ENCODE results near the gene DTX3.

The DTX3 gene

DNA sequence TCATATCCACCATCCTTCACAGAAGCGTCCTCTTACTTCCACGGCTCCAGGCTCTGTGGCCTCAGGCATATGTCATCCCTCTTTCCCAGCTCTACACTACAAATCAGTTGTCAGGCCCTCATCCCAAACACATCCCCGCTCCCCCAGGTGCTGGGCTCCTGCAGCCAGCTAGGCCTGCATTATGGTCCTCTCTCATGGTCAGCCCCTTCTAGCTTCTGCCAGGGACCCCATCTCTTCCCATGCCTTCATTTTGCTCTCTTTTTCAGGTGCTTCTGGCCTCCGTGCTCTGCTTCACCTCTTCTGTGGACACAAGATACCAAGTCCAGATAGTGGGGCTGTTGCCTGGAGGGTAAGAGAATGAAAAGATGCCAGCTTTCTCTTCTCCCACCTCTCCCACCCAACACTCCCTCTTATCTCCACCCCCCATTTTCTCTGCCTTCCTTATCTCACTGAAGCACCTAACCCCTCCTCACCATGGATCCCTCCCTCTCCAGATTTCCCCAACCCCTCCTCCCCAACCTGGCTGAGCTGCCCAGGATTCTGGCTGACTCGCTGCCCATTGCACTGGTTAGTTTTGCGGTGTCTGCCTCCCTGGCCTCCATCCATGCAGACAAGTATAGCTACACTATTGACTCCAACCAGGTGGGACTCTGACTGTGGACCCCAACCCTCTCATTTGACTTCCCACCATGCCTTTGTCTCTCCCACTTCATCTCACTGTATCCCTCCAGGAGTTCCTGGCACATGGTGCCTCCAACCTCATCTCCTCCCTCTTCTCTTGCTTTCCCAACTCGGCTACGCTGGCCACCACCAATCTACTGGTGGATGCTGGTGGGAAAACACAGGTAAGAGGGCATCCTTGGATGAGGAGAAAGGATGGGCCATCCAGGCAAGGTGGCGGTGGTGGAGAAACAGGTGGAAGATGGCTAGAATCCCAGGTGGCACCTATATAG lies 17.9 kb downstream of the DTX3 start:
- H3K9me3 ChIP-seq (ENCODE audit: control insufficient read depth, insufficient read depth, low read depth, low read length) = no peaks in the 10 kb centered on the region
- CTCF ChIA-PET = interaction anchor here (0.6 to 4.5 kb wide), 18 partner anchors 8 to 159 kb away, joined by 3 to 113 read pairs (median 4); partner anchors contain the start of genes B4GALNT1, CYP27B1, DCTN2 and DTX3
- POLR2A ChIA-PET = no interaction called here

DNA sequence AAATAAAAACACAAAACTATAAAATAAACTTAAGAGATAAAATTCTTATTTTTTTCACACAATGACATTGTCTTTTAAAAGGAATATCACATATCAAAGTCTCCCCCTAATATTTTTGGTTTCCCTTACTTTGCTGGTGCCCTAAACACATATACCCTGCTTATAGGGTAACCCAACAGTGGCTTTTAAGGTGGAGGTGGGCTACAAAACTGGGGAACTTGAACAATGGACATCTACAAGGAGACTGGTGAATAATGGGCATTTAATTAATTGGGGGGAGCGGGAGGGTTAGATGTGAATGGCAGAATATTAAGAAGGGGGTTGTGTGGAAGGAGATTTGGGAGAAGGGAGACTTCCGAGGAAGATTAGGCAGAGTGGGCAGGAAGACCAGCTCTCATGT lies 18.8 kb downstream of the DTX3 start:
- Histone ChIP-seq H3K4me1 (ENCODE audit: control insufficient read depth, insufficient read depth, low read length) (no peaks in the 10 kb centered on the region), H3K9me3 (ENCODE audit: control insufficient read depth, insufficient read depth, low read depth, low read length) (no peaks in the 10 kb centered on the region), H3K4me3 (ENCODE audit: low read depth, low read length) (no peak overlapping the region), H3K36me3 (ENCODE audit: control insufficient read depth in 2 of 2, insufficient read depth in 1 of 2, low read length in 2 of 2) (peaks cover 0 to 49% of the 10 kb centered on the region in 2 experiments; a peak in 1 of 3 replicates), H3K27ac (ENCODE audit: extremely low read depth, low read depth, low read length) (no peak overlapping the region)
- ChIA-PET CTCF (interaction anchor here (0.9 to 1.5 kb wide), 3 partner anchors 10 to 64 kb away, joined by 3 to 5 read pairs (median 4); no protein-coding TSS in a partner anchor), POLR2A (no interaction called here)
- TF ChIP-seq GFI1B (tag by site-specific recombination; IDR thresholded peaks at IDR 0.05) (no peak), ZNF266 (tag by site-specific recombination; IDR thresholded peaks at IDR 0.05; ENCODE audit: low read depth) (no peak), YY1 (tag by site-specific recombination; IDR thresholded peaks at IDR 0.05) (no peak), ZNF433 (tag by site-specific recombination; IDR thresholded peaks at IDR 0.05; ENCODE audit: low read depth) (no peak), ZNF37A (tag by site-specific recombination; IDR thresholded peaks at IDR 0.05) (no peak), ZNF501 (tag by site-specific recombination; IDR thresholded peaks at IDR 0.05) (no peak), ZNF335 (tag by site-specific recombination; conservative IDR thresholded peaks at IDR 0.05) (no peak), ZNF658 (tag by site-specific recombination; IDR thresholded peaks at IDR 0.05) (no peak), BCL11A (tag by site-specific recombination; IDR thresholded peaks at IDR 0.05; ENCODE audit: low read depth) (no peak), ZNF423 (tag by site-specific recombination; IDR thresholded peaks at IDR 0.05) (no peak), ZNF202 (tag by site-specific recombination; IDR thresholded peaks at IDR 0.05; ENCODE audit: borderline replicate concordance) (no peak), ZNF660 (tag by site-specific recombination; IDR thresholded peaks at IDR 0.05) (no peak)
- TF ChIP-seq, protein P1, sequence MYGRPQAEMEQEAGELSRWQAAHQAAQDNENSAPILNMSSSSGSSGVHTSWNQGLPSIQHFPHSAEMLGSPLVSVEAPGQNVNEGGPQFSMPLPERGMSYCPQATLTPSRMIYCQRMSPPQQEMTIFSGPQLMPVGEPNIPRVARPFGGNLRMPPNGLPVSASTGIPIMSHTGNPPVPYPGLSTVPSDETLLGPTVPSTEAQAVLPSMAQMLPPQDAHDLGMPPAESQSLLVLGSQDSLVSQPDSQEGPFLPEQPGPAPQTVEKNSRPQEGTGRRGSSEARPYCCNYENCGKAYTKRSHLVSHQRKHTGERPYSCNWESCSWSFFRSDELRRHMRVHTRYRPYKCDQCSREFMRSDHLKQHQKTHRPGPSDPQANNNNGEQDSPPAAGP (tag by site-specific recombination; IDR thresholded peaks at IDR 0.05) = no peak
- TF ChIP-seq, protein P2, sequence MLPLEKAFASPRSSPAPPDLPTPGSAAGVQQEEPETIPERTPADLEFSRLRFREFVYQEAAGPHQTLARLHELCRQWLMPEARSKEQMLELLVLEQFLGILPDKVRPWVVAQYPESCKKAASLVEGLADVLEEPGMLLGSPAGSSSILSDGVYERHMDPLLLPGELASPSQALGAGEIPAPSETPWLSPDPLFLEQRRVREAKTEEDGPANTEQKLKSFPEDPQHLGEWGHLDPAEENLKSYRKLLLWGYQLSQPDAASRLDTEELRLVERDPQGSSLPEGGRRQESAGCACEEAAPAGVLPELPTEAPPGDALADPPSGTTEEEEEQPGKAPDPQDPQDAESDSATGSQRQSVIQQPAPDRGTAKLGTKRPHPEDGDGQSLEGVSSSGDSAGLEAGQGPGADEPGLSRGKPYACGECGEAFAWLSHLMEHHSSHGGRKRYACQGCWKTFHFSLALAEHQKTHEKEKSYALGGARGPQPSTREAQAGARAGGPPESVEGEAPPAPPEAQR (tag by site-specific recombination; IDR thresholded peaks at IDR 0.05) = no peak
- TF ChIP-seq, protein P3, sequence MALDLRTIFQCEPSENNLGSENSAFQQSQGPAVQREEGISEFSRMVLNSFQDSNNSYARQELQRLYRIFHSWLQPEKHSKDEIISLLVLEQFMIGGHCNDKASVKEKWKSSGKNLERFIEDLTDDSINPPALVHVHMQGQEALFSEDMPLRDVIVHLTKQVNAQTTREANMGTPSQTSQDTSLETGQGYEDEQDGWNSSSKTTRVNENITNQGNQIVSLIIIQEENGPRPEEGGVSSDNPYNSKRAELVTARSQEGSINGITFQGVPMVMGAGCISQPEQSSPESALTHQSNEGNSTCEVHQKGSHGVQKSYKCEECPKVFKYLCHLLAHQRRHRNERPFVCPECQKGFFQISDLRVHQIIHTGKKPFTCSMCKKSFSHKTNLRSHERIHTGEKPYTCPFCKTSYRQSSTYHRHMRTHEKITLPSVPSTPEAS (tag by site-specific recombination; IDR thresholded peaks at IDR 0.05) = no peak

More for the DNA sequence above, 17.9 kb downstream of the DTX3 start:
- Histone ChIP-seq H3K4me3 (ENCODE audit: low read depth, low read length) (no peak overlapping the region), H3K27ac (ENCODE audit: extremely low read depth, low read depth, low read length) (no peak overlapping the region), H3K4me1 (ENCODE audit: control insufficient read depth, insufficient read depth, low read length) (no peaks in the 10 kb centered on the region), H3K36me3 (ENCODE audit: control insufficient read depth in 2 of 2, insufficient read depth in 1 of 2, low read length in 2 of 2) (peaks cover 0 to 44% of the 10 kb centered on the region in 2 experiments; a peak in 1 of 3 replicates)
- TF ChIP-seq, protein P4, sequence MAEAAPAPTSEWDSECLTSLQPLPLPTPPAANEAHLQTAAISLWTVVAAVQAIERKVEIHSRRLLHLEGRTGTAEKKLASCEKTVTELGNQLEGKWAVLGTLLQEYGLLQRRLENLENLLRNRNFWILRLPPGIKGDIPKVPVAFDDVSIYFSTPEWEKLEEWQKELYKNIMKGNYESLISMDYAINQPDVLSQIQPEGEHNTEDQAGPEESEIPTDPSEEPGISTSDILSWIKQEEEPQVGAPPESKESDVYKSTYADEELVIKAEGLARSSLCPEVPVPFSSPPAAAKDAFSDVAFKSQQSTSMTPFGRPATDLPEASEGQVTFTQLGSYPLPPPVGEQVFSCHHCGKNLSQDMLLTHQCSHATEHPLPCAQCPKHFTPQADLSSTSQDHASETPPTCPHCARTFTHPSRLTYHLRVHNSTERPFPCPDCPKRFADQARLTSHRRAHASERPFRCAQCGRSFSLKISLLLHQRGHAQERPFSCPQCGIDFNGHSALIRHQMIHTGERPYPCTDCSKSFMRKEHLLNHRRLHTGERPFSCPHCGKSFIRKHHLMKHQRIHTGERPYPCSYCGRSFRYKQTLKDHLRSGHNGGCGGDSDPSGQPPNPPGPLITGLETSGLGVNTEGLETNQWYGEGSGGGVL (tag by site-specific recombination; IDR thresholded peaks at IDR 0.05) = peak; percentile 41
- TF ChIP-seq ZNF354C (tag by site-specific recombination; IDR thresholded peaks at IDR 0.05; ENCODE audit: borderline replicate concordance, low read depth) (no peak), ZNF366 (tag by site-specific recombination; conservative IDR thresholded peaks at IDR 0.05) (peak; percentile 72)
